DND-41 (cell line): ENCODE measurements around the gene PLEKHS1.

Experiments
- EZH2 ChIP-seq: IDR thresholded peaks from 3 replicates; pipeline ENCODE4 v1.6.1; 2012; ENCODE audit warnings: borderline replicate concordance, low read depth, mild to moderate bottlenecking, moderate library complexity, low read length, inconsistent platforms; ENCODE audit not compliant: severe bottlenecking
- TF ChIP-seq, protein P1 (sequence below): IDR thresholded peaks from 2 replicates; pipeline ENCODE4 v1.5.1; 2012; ENCODE audit warnings: borderline replicate concordance, low read length, moderate library complexity, mild to moderate bottlenecking; ENCODE audit not compliant: poor library complexity, severe bottlenecking; ENCODE audit errors: extremely low read depth

DNA sequence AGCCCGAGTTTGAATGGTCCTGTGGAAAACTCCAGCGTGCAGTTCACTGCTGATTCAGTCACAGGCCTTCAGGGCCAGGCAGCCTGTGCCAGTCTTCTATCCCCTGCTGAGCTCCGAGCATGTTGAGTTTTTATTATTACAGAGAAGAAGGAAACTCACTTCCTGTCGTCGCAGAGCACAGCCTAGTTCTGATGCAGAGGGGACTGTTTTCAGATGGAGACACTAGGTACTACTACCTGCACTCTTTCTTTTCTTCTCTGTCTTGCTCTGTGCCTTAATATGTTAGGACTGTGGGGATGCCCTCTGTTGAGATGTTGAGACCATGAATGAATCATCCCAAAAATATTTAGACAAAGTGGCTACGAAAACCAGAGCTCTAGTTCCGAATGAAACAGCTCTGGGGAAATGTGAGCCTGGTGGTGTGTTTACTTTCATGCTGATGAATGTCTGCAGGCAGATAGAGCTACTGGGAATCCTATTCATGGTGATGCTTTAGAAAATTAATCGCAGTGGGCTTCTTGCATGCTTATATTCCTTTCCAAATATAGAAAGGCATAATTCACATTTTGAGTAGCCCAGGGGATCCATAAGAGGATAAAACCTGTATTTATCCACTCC, 42.2 kb upstream of the PLEKHS1 start:
- TF ChIP-seq, protein P1, sequence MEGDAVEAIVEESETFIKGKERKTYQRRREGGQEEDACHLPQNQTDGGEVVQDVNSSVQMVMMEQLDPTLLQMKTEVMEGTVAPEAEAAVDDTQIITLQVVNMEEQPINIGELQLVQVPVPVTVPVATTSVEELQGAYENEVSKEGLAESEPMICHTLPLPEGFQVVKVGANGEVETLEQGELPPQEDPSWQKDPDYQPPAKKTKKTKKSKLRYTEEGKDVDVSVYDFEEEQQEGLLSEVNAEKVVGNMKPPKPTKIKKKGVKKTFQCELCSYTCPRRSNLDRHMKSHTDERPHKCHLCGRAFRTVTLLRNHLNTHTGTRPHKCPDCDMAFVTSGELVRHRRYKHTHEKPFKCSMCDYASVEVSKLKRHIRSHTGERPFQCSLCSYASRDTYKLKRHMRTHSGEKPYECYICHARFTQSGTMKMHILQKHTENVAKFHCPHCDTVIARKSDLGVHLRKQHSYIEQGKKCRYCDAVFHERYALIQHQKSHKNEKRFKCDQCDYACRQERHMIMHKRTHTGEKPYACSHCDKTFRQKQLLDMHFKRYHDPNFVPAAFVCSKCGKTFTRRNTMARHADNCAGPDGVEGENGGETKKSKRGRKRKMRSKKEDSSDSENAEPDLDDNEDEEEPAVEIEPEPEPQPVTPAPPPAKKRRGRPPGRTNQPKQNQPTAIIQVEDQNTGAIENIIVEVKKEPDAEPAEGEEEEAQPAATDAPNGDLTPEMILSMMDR = no peak
- TF ChIP-seq EZH2 = no peak
